ENCODE results near the gene CCDC146.

- TF ChIP-seq SMARCA5 (IDR thresholded peaks at IDR 0.05) (no peak), PKNOX1 (IDR thresholded peaks at IDR 0.05) (no peak), LARP7 (IDR thresholded peaks at IDR 0.05) (no peak), POLR2A (conservative IDR thresholded peaks at IDR 0.05) (no peak), NCOA6 (IDR thresholded peaks at IDR 0.05) (no peak), CHD2 (IDR thresholded peaks at IDR 0.05; ENCODE audit: low read depth, low read length) (no peak), ZNF232 (CRISPR knock-in tag; IDR thresholded peaks at IDR 0.05) (no peak), THRB (CRISPR knock-in tag; conservative IDR thresholded peaks at IDR 0.05) (no peak), CTCF (IDR thresholded peaks at IDR 0.05 in 2 of 3, conservative IDR thresholded peaks at IDR 0.05 in 1 of 3; ENCODE audit: insufficient read depth in 2 of 3, low read depth in 1 of 3, low read length in 3 of 3) (no peak), PREB (CRISPR knock-in tag; IDR thresholded peaks at IDR 0.05) (no peak), JUN (IDR thresholded peaks at IDR 0.05; ENCODE audit: borderline replicate concordance, low read depth, low read length) (no peak), JUN (CRISPR knock-in tag; IDR thresholded peaks at IDR 0.05; ENCODE audit: borderline replicate concordance) (no peak)
Observed at GRCh38 chr7:77254915-77255314, 132.5 kb downstream of the CCDC146 start.

All from K562 (cell line).